Heart right ventricle (tissue), 16 donors: ENCODE results near the gene RECQL5. TPM values are rescaled to one million over a fixed set of nuclear protein-coding genes. Genes with fewer than 3 reads are reported as not detected.

Experiments
- ATAC-seq, 8 donors: fragments of 200-7000 bp; cut with Tn5 transposase; one replicate each; pipeline ENCODE4 v1.9.1; 2020; ENCODE audit warnings: mild to moderate bottlenecking in 8 of 8, moderate library complexity in 8 of 8, moderate number of reproducible peaks in 1 of 8
- DNase-seq, 2 donors: peaks; one replicate each; pipeline ENCODE4 v3.0.0-alpha.2; 2020
- H3K27ac ChIP-seq, 10 donors: fragments of 200-600 bp; sonication (generic) in 2 of 10; one replicate each; pipeline versions ENCODE4 v1.5.0 to v1.8.0; 2020 to 2022; ENCODE audit warnings: mild to moderate bottlenecking in 3 of 10
- H3K27me3 ChIP-seq, 7 donors: fragments of 200-600 bp; one replicate each; pipeline ENCODE4 v1.8.0; 2021 to 2022; ENCODE audit warnings: mild to moderate bottlenecking in 2 of 7
- H3K36me3 ChIP-seq, 9 donors: fragments of 200-600 bp; sonication (generic) in 1 of 9; one replicate each; pipeline versions ENCODE4 v1.5.0 to v1.8.0; 2020 to 2022; ENCODE audit warnings: mild to moderate bottlenecking in 2 of 9
- H3K4me1 ChIP-seq, 9 donors: fragments of 200-600 bp; sonication (generic) in 1 of 9; one replicate each; pipeline versions ENCODE4 v1.5.0 to v1.8.0; 2020 to 2022; ENCODE audit warnings: mild to moderate bottlenecking in 4 of 9
- H3K4me3 ChIP-seq, 10 donors: fragments of 200-600 bp; sonication (generic) in 2 of 10; one replicate each; pipeline versions ENCODE4 v1.5.0 to v1.8.0; 2020 to 2022; ENCODE audit warnings: mild to moderate bottlenecking in 7 of 10, moderate library complexity in 2 of 10
- H3K9me3 ChIP-seq, 11 donors: fragments of 200-600 bp in 10 of 11; sonication (generic) in 2 of 11; one replicate each; pipeline versions ENCODE4 v1.5.0 to v1.8.0; 2013 to 2022; ENCODE audit warnings: mild to moderate bottlenecking in 2 of 11, control low read depth in 1 of 11, moderate library complexity in 1 of 11
- WGBS, 2 donors: extraction: QIAGEN DNeasy Blood & Tissue Kit; methylation state at CpG; one replicate each; pipeline ENCODE4 v1.1.7; 2013; ENCODE audit warnings: inconsistent platforms in 1 of 2; 5-methylcytosine and 5-hydroxymethylcytosine counted together
- intact Hi-C, 10 donors: fragments of 100-400 bp; cut with DNase I; formaldehyde crosslinking; loops; one replicate each; pipeline versions ENCODE4 v1.11.1 to v1.14.2; 2022
- polyA plus RNA-seq, 2 donors: library from polyadenylated mRNA; stranded (reverse); fragments of 200-250 nt; gene quantifications; one replicate each; pipeline ENCODE4 v1.2.3, GENCODE V29; 2013
- total RNA-seq, 10 donors: library from RNA; stranded (reverse); fragmentation: NEBNext Ultra II Directional in 3 of 10; extraction: Animal tissue kit (Norgen Biotek cat#: 25700) in 3 of 10; gene quantifications; one replicate each; pipeline versions ENCODE4 v1.2.1 to v1.2.4, GENCODE V29; 2021 to 2023
- TF ChIP-seq, protein P1 (sequence below), 9 donors: fragments of 200-600 bp; sonication (generic) in 2 of 9; IDR thresholded peaks; one replicate each; pipeline versions ENCODE4 v1.5.0 to v1.8.0; 2021 to 2022; ENCODE audit warnings: antibody characterized with exemption in 9 of 9, mild to moderate bottlenecking in 5 of 9, moderate library complexity in 1 of 9
- donor health status: Arrhythmogenic right ventricular cardiomyopathy.
- donor health status: ischemic (EF 13 %, LVEDD 7.1; RV severe dilation, severe dysfunction).
- donor health status: healthy with polysubstance abuse.
- donor health status: DM: no; HTN: yes; CAD: no.
- donor health status: DM: no; HTN: no; CAD: no.
- donor health status: ischemic (EF 25% LVEDD 6.9; RV normal size, moderate dysfunction).
- donor health status: ischemic (EF 25% LVEDD 5.7; RV mildly dilated, moderate dysfunction).
- donor health status: healthy.
- donor health status: DM: yes; HTN: yes; CAD: no.
- donor health status: Ischemic cardiomyopathy.
- donor health status: ischemic (EF 35%, LVEDD 5.7; RV mildly dilated, moderate dysfunction).
- donor health status: nonischemic (EF 11% LVEDD 7.7; RV severe dilation, severe dysfunction).
- donor health status: DM: yes; HTN: yes; CAD: no.
- donor health status: PGD.
- donor health status: ischemic (EF 29% LVEDD 5.4; RV normal size, mild dysfunction).
- donor health status: nonischemic (EF 23%, LVEDD 6.1; RV moderate dilation, normal function).

Gene RECQL5
- total and polyA plus RNA-seq, 12 donors: 6.3 to 32.1 (median 10.7) TPM

DNA sequence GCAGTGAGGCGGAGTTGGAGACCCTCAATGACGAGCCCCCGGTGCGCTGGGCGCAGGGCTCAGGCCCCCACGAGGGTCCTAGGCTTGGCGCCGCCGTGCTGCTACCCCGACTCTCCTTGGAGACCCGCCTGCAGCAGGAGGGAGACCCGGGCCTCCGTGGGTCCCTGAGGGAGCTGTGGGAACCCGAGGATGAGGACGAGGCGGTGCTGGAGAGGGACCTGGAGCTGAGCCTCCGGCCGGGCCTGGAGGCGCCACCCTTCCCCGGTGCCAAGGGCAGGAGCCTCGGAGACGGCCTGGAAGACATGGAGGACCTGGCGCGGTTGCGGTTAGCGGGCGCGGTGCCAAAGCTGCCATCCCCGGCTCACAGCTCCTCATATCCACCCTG is 77.0 kb downstream of the RECQL5 start:
- peaks cover 0 to 22% (median 0%) of the 10 kb centered on the region in 9 donors for H3K36me3 ChIP-seq
- TF ChIP-seq, protein P1, sequence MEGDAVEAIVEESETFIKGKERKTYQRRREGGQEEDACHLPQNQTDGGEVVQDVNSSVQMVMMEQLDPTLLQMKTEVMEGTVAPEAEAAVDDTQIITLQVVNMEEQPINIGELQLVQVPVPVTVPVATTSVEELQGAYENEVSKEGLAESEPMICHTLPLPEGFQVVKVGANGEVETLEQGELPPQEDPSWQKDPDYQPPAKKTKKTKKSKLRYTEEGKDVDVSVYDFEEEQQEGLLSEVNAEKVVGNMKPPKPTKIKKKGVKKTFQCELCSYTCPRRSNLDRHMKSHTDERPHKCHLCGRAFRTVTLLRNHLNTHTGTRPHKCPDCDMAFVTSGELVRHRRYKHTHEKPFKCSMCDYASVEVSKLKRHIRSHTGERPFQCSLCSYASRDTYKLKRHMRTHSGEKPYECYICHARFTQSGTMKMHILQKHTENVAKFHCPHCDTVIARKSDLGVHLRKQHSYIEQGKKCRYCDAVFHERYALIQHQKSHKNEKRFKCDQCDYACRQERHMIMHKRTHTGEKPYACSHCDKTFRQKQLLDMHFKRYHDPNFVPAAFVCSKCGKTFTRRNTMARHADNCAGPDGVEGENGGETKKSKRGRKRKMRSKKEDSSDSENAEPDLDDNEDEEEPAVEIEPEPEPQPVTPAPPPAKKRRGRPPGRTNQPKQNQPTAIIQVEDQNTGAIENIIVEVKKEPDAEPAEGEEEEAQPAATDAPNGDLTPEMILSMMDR (IDR thresholded peaks at IDR 0.05): no peak
- DNase-seq (peak in 1 of 2 donors; percentile 45), ATAC-seq (peak in 3 of 8 donors; percentile 1 to 7 (median 1))
- H3K4me1 ChIP-seq: peaks cover 9 to 31% (median 21%) of the 10 kb centered on the region in 9 donors
- peak overlapping the region; percentile 77 to 99 (median 96) for H3K27ac ChIP-seq
- WGBS, 2 donors: 53 to 64% methylated on average over 29 of the region's 29 CpGs
- H3K9me3 ChIP-seq: no peaks in the 10 kb centered on the region
- H3K27me3 ChIP-seq: peaks cover 0 to 8% (median 0%) of the 10 kb centered on the region in 7 donors
- intact Hi-C loops: loop anchor here in 8 of 10 donors (2.0 to 10.0 kb wide), 4 partner anchors 65 to 165 kb away; partner anchors contain the start of genes CASKIN2 (in 5 of the 8), TSEN54 (in 5 of the 8) and LLGL2 (in 1 of the 8)
- peak overlapping the region; percentile 56 to 89 (median 74) for H3K4me3 ChIP-seq

DNA sequence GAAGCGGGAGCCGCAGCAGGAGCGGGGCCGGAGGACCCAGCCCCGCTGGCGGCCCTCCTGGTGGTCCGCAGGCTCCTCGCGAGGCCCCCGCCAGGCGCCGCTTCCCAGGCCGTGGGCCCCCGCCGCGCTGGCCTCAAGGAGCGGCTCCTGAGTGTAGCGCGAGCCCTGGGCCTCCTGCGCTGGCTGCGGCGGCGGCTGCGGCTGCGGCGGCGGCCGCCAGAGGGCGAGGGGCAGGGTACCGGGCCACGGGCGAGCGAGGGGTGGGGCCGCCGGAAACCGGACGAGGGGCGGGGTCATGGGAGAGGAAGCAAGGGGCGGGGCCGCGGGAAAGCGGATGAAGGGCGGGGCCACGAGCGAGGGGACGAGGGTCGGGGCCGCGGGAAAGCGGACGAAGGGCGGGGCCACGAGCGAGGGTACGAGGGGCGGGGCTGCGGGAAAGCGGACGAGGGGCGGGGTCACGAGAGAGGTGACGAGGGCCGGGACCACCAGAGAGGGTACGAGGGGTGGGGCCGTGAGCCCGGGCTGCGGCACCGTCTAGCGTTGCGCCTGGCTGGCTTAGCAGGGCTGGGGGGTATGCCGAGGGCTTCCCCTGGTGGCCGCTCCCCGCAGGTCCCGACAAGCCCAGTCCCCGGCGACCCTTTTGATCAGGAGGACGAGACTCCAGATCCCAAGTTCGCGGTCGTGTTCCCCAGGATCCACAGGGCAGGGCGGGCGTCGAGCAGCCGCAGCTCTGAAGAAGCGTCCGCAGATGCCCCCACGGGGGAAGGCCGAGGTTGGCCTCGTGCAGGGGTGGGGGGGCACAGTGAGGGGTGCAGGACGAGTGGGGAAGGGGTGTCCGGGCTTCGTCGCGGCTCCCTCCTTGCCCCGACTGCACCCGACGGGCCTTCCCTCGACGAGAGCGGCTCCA is 77.7 kb downstream of the RECQL5 start:
- peak overlapping the region; percentile 56 to 89 (median 74) for H3K4me3 ChIP-seq

DNA sequence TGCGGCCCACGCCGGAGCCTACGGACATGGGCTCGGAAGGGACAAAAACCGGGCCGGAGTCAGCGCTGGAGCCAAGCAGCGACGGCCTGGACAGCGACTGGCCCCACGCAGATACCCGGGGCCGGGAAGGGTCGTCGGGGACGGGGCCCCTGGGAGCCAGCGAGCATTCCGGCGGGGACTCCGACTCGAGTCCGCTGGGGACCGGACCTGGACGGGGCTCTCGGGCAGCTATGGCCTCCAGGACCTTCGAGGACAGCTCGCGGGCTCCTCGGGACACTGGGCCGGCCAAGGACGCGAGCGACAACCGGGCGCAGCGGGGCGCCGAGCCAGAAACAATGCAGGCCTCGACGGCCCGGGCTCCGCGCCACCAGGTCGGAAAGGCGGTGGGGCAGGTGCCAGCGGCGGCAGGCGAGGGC is 78.3 kb downstream of the RECQL5 start:
- TF ChIP-seq, protein P1 (IDR thresholded peaks at IDR 0.05): no peak
- Histone ChIP-seq H3K4me1 (peaks cover 9 to 31% (median 21%) of the 10 kb centered on the region in 9 donors), H3K4me3 (peak overlapping the region; percentile 43 to 89 (median 74)), H3K9me3 (no peaks in the 10 kb centered on the region), H3K27ac (peak overlapping the region; percentile 92 to 99 (median 96)), H3K27me3 (peaks cover 0 to 8% (median 0%) of the 10 kb centered on the region in 7 donors), H3K36me3 (peaks cover 0 to 18% (median 0%) of the 10 kb centered on the region in 9 donors)
- 4% methylated on average over 49 of the region's 49 CpGs for WGBS, 2 donors
- DNase-seq (peak; percentile 33 to 67), ATAC-seq (peak in 7 of 8 donors; percentile 0 to 21 (median 7))
- intact Hi-C loops: loop anchor here in 8 of 10 donors (2.0 to 10.0 kb wide), 4 partner anchors 64 to 164 kb away; partner anchors contain the start of genes CASKIN2 (in 5 of the 8), TSEN54 (in 5 of the 8) and LLGL2 (in 1 of the 8)

More for the DNA sequence above, 77.7 kb downstream of the RECQL5 start:
- Histone ChIP-seq H3K27ac (peak overlapping the region; percentile 92 to 99 (median 96)), H3K27me3 (peaks cover 0 to 8% (median 0%) of the 10 kb centered on the region in 7 donors), H3K36me3 (peaks cover 0 to 18% (median 0%) of the 10 kb centered on the region in 9 donors), H3K9me3 (no peaks in the 10 kb centered on the region), H3K4me1 (peaks cover 9 to 31% (median 21%) of the 10 kb centered on the region in 9 donors)
- TF ChIP-seq, protein P1 (IDR thresholded peaks at IDR 0.05): peak; percentile 50 to 83 (median 68)
- DNase-seq (peak; percentile 97 to 99), ATAC-seq (peak; percentile 88 to 94 (median 92))
- WGBS, 2 donors: 7 to 8% methylated on average over 67 to 98 of the region's 100 CpGs
- intact Hi-C loops: loop anchor here in 8 of 10 donors (2.0 to 10.0 kb wide), 4 partner anchors 64 to 164 kb away; partner anchors contain the start of genes CASKIN2 (in 5 of the 8), TSEN54 (in 5 of the 8) and LLGL2 (in 1 of the 8)
